ENCODE data around the gene KIAA1671.
"Not testable (repeated sequence)": the region's sequence is repeated elsewhere in the genome, so short reads cannot be mapped to it uniquely, and the experiment has no call there.

The KIAA1671 gene

GRCh38 chr22:25199731-25200520 is 247.4 kb downstream of the KIAA1671 start, which contains the start of gene CRYBB3:
TSS of gene CRYBB3 (plus strand) at chr22:25199858. CDS start at chr22:25201397, 1,539 bp downstream.
- in situ Hi-C loops (cut with MboI; ENCODE audit: low sequenced_read_pairs, unreplicated experiment), result no loop called here
- no peak for TF ChIP-seq CTCF (IDR thresholded peaks at IDR 0.05; ENCODE audit: borderline replicate concordance, control extremely low read depth, extremely low read depth, insufficient read depth, missing control alignments)
- DNase-seq (ENCODE audit: low spot score), result no peak

- in situ Hi-C loops (cut with MboI; ENCODE audit: low sequenced_read_pairs, unreplicated experiment), result no loop called here
Observed at GRCh38 chr22:25200967-25201366, 248.5 kb downstream of the KIAA1671 start.

GRCh38 chr22:25201557-25202273 is 249.2 kb downstream of the KIAA1671 start:
- no peak for DNase-seq (ENCODE audit: low spot score)
- in situ Hi-C loops (cut with MboI; ENCODE audit: low sequenced_read_pairs, unreplicated experiment), result no loop called here
- no peak for TF ChIP-seq CTCF (IDR thresholded peaks at IDR 0.05; ENCODE audit: borderline replicate concordance, control extremely low read depth, extremely low read depth, insufficient read depth, missing control alignments)

More at GRCh38 chr22:25200967-25201366, 248.5 kb downstream of the KIAA1671 start:
- DNase-seq (ENCODE audit: low spot score), result no peak
- no peak for TF ChIP-seq CTCF (IDR thresholded peaks at IDR 0.05; ENCODE audit: borderline replicate concordance, control extremely low read depth, extremely low read depth, insufficient read depth, missing control alignments)

GRCh38 chr22:25202290-25202921 is 249.9 kb downstream of the KIAA1671 start:
- in situ Hi-C loops (cut with MboI; ENCODE audit: low sequenced_read_pairs, unreplicated experiment), result no loop called here
- TF ChIP-seq CTCF (IDR thresholded peaks at IDR 0.05; ENCODE audit: borderline replicate concordance, control extremely low read depth, extremely low read depth, insufficient read depth, missing control alignments), result peak; percentile 91
- peak; percentile 85 for DNase-seq (ENCODE audit: low spot score)

GRCh38 chr22:25203082-25203481 is 250.6 kb downstream of the KIAA1671 start:
- TF ChIP-seq CTCF (IDR thresholded peaks at IDR 0.05; ENCODE audit: borderline replicate concordance, control extremely low read depth, extremely low read depth, insufficient read depth, missing control alignments), result no peak
- no peak for DNase-seq (ENCODE audit: low spot score)
- in situ Hi-C loops (cut with MboI; ENCODE audit: low sequenced_read_pairs, unreplicated experiment), result no loop called here

GRCh38 chr22:25204547-25204946 is 252.0 kb downstream of the KIAA1671 start:
- in situ Hi-C loops (cut with MboI; ENCODE audit: low sequenced_read_pairs, unreplicated experiment); DNase-seq (ENCODE audit: low spot score): not testable (repeated sequence)

Measured in GM13976 (cell line).